ENCODE data around the gene GTF2E1. TPM values are rescaled to one million over a fixed set of nuclear protein-coding genes. Genes with fewer than 3 reads are reported as not detected.

The GTF2E1 gene
- total RNA-seq, 2 experiments from 2014 or later, result 14.8 to 40.8 TPM

DNA sequence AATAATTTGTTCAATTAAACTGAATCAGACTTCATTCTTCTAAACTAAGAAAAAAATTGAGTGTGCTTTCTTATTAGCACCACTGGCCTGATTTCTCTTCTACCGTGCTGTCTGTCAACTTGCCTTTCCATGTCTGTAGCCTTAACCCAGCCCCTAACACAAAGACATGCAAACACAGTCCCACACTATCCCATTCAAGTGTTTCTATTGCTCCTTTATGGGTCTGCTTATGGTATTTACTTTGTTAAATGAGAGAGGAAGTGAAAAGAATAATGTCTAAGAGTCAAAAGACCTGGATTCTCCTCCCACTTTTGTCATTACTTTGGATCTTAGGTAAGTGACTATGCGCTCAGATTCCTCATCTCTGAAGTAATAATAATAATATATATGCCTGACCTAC, 55.3 kb downstream of the GTF2E1 start:
- no peak for TF ChIP-seq EZH2phosphoT487 (IDR thresholded peaks at IDR 0.05; ENCODE audit: borderline replicate concordance, low read depth, low read length)
- TF ChIP-seq, protein P1, sequence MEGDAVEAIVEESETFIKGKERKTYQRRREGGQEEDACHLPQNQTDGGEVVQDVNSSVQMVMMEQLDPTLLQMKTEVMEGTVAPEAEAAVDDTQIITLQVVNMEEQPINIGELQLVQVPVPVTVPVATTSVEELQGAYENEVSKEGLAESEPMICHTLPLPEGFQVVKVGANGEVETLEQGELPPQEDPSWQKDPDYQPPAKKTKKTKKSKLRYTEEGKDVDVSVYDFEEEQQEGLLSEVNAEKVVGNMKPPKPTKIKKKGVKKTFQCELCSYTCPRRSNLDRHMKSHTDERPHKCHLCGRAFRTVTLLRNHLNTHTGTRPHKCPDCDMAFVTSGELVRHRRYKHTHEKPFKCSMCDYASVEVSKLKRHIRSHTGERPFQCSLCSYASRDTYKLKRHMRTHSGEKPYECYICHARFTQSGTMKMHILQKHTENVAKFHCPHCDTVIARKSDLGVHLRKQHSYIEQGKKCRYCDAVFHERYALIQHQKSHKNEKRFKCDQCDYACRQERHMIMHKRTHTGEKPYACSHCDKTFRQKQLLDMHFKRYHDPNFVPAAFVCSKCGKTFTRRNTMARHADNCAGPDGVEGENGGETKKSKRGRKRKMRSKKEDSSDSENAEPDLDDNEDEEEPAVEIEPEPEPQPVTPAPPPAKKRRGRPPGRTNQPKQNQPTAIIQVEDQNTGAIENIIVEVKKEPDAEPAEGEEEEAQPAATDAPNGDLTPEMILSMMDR (conservative IDR thresholded peaks at IDR 0.05; ENCODE audit: low read length), result no peak
- Histone ChIP-seq H3K4me2 (ENCODE audit: low read length) (no peak overlapping the region), H4K20me1 (ENCODE audit: insufficient read depth, low read length) (no peaks in the 10 kb centered on the region), H3K27ac (ENCODE audit: low read depth, low read length, poor library complexity, severe bottlenecking) (peak overlapping the region; percentile 7), H3K4me1 (ENCODE audit: insufficient read depth, low read length, poor library complexity, severe bottlenecking) (peaks cover 71% of the 10 kb centered on the region), H3K36me3 (ENCODE audit: insufficient read depth, low read length) (no peaks in the 10 kb centered on the region), H3K9me2 (ENCODE audit: insufficient read depth, low read length) (no peaks in the 10 kb centered on the region), H2AFZ (ENCODE audit: low read length) (no peak overlapping the region), H3K79me2 (ENCODE audit: insufficient read depth, low read depth, low read length) (no peaks in the 10 kb centered on the region), H3K9me3 (ENCODE audit: low read length) (no peaks in the 10 kb centered on the region), H3K4me3 (ENCODE audit: low read depth, low read length, poor library complexity, severe bottlenecking) (no peak overlapping the region)
- DNase-seq (ENCODE audit: low spot score), result no peak
- ChIA-PET CTCF (ENCODE audit: unreplicated experiment) (no interaction called here), POLR2A (interaction anchor here (0.6 kb wide), 1 partner anchor 12 kb away, joined by 7 read pairs; no protein-coding TSS in a partner anchor)
- no TSS peak for BruUV-seq (replicated peaks)
- intact Hi-C loops (cut with micrococcal nuclease; ENCODE audit: unreplicated experiment), result loop anchor here (5.0 to 10.0 kb wide), 3 partner anchors 56 to 203 kb away; partner anchors contain the start of genes GTF2E1, NDUFB4 and RABL3

DNA sequence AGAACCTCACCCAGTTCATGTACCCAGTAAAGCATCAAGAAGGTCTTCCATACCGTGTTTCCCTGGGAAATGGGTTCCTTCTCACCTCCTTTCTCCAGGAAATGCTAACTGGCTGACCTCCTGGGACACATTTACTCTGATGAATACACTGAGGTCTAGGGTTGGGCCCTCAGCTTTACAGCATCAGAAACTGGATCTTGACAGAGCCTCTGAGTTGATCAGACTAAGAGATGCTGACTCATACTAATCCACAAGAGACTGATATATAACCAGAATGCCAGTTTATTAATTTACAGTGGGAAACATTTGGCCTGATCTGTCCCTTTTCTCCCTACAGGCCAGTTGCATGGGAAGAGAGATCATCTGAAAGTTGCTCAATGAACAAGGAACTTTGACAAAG, 55.8 kb downstream of the GTF2E1 start:
- Histone ChIP-seq H3K9me2 (ENCODE audit: insufficient read depth, low read length) (no peaks in the 10 kb centered on the region), H3K79me2 (ENCODE audit: insufficient read depth, low read depth, low read length) (no peaks in the 10 kb centered on the region), H3K27ac (ENCODE audit: low read depth, low read length, poor library complexity, severe bottlenecking) (peak overlapping the region; percentile 7), H4K20me1 (ENCODE audit: insufficient read depth, low read length) (no peaks in the 10 kb centered on the region), H2AFZ (ENCODE audit: low read length) (no peak overlapping the region), H3K9me3 (ENCODE audit: low read length) (no peaks in the 10 kb centered on the region), H3K4me3 (ENCODE audit: low read depth, low read length, poor library complexity, severe bottlenecking) (no peak overlapping the region), H3K4me1 (ENCODE audit: insufficient read depth, low read length, poor library complexity, severe bottlenecking) (peaks cover 74% of the 10 kb centered on the region), H3K36me3 (ENCODE audit: insufficient read depth, low read length) (no peaks in the 10 kb centered on the region), H3K4me2 (ENCODE audit: low read length) (no peak overlapping the region)
- ChIA-PET POLR2A (interaction anchor here (0.6 kb wide), 1 partner anchor 13 kb away, joined by 7 read pairs; no protein-coding TSS in a partner anchor), CTCF (ENCODE audit: unreplicated experiment) (no interaction called here)
- no peak for DNase-seq (ENCODE audit: low spot score)
- no TSS peak for BruUV-seq (replicated peaks)
- TF ChIP-seq, protein P1 (conservative IDR thresholded peaks at IDR 0.05; ENCODE audit: low read length), result no peak
- TF ChIP-seq EZH2phosphoT487 (IDR thresholded peaks at IDR 0.05; ENCODE audit: borderline replicate concordance, low read depth, low read length), result no peak
- intact Hi-C loops (cut with micrococcal nuclease; ENCODE audit: unreplicated experiment), result loop anchor here (5.0 to 10.0 kb wide), 3 partner anchors 56 to 204 kb away; partner anchors contain the start of genes GTF2E1, NDUFB4 and RABL3

DNA sequence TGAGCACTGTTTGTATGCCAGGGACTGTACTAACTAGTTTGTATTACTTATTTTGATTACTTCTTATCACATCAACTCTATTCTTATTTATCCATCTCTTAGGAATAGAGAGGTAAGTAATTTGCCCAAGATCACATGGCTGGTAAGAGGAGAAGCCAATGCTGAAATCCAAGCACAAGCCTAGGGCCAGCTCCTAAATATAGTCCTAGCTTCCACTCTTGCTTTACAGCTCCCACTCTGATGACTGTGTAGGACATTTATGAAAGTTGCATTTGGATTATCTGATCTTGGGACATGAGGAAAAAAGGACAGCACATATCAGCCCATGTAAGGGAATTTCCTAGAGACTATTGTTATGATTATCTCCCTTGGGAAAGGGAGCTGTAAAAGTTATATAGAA, 58.1 kb downstream of the GTF2E1 start:
- Histone ChIP-seq H4K20me1 (ENCODE audit: insufficient read depth, low read length) (no peaks in the 10 kb centered on the region), H3K4me2 (ENCODE audit: low read length) (peak overlapping the region; percentile 71), H3K4me3 (ENCODE audit: low read depth, low read length, poor library complexity, severe bottlenecking) (peak overlapping the region; percentile 49), H2AFZ (ENCODE audit: low read length) (no peak overlapping the region; the same call in 1 of the 2 replicates), H3K27ac (ENCODE audit: low read depth, low read length, poor library complexity, severe bottlenecking) (peak overlapping the region; percentile 86), H3K79me2 (ENCODE audit: insufficient read depth, low read depth, low read length) (no peaks in the 10 kb centered on the region), H3K9me3 (ENCODE audit: low read length) (no peaks in the 10 kb centered on the region), H3K9me2 (ENCODE audit: insufficient read depth, low read length) (no peaks in the 10 kb centered on the region), H3K36me3 (ENCODE audit: insufficient read depth, low read length) (no peaks in the 10 kb centered on the region), H3K4me1 (ENCODE audit: insufficient read depth, low read length, poor library complexity, severe bottlenecking) (peaks cover 64% of the 10 kb centered on the region)
- no TSS peak for BruUV-seq (replicated peaks)
- TF ChIP-seq, protein P1 (conservative IDR thresholded peaks at IDR 0.05; ENCODE audit: low read length), result no peak
- no peak for TF ChIP-seq EZH2phosphoT487 (IDR thresholded peaks at IDR 0.05; ENCODE audit: borderline replicate concordance, low read depth, low read length)
- POLR2A ChIA-PET, result interaction anchor here (0.7 to 3.0 kb wide), 7 partner anchors 10 to 586 kb away, joined by 3 to 18 read pairs (median 5); partner anchors contain the start of genes GTF2E1, NDUFB4 and RABL3
- DNase-seq (ENCODE audit: low spot score), result no peak
- intact Hi-C loops (cut with micrococcal nuclease; ENCODE audit: unreplicated experiment), result loop anchor here (2.0 kb wide), 1 partner anchor 108 kb away; the partner anchor contains the start of gene STXBP5L
- CTCF ChIA-PET (ENCODE audit: unreplicated experiment), result no interaction called here

Measured in OCI-LY7 (cell line).